Hair follicular keratinocyte (primary cell): Measurements from ENCODE around the gene ALS2. TPM values are rescaled to one million over a fixed set of nuclear protein-coding genes. Genes with fewer than 3 reads are reported as not detected.

Experiments used
- total RNA-seq: library from RNA; depleted of rRNA; stranded (reverse); fragments of >200 nt; gene quantifications from 2 replicates; pipeline ENCODE4 v1.2.3, GENCODE V29; 2015

Gene ALS2
- 14.0 and 21.0 TPM in 2 replicates for total RNA-seq

GRCh38 chr2:201780674-201781493 is at the start of gene ALS2:
ALS2 (minus strand) TSS chr2:201780933; CDS start chr2:201768885, 12,048 bp downstream.

GRCh38 chr2:201806442-201807170 is 25.9 kb upstream of the ALS2 start, which contains the start of gene CDK15:
CDK15 (plus strand) TSS chr2:201806537; CDS start chr2:201806665, 128 bp downstream.

GRCh38 chr2:201698588-201699226 is 82.0 kb downstream of the ALS2 start, which contains the start of gene MPP4:
MPP4 (minus strand) TSS chr2:201698644; CDS start chr2:201693954, 4,690 bp downstream.

Other genes starting within 250 kb of the ALS2 start
- 37.4 and 48.0 TPM in 2 replicates for gene TMEM237, start 137.4 kb downstream of the ALS2 start, total RNA-seq
- 0.23 and 0.55 TPM in 2 replicates for gene MPP4, start 82.3 kb downstream of the ALS2 start, total RNA-seq
- gene CDK15, start 25.6 kb upstream of the ALS2 start, total RNA-seq = 0.16 and 0.72 TPM in 2 replicates